ENCODE data around the gene SIPA1L3.

- no peak for TF ChIP-seq CTCF (IDR thresholded peaks at IDR 0.05; ENCODE audit: low read depth, low read length)
- TF ChIP-seq POLR2A (IDR thresholded peaks at IDR 0.05; ENCODE audit: extremely low read depth, insufficient read length): no peak
Observed at GRCh38 chr19:38194061-38194701, 287.2 kb downstream of the SIPA1L3 start.

Measured in NB4 (cell line).